AG09309 (cell line): ENCODE measurements around the gene PTPRE.
A peak's percentile ranks its signal among the peaks of the same experiment; 100 is the strongest.

Source experiments
- DNase-seq: peaks from one replicate; pipeline ENCODE4 v3.0.0-alpha.2; 2010; ENCODE audit warnings: low read depth
- H3K4me3 ChIP-seq: 2 replicates; pipeline ENCODE4 v1.5.1; 2011; ENCODE audit warnings: mild to moderate bottlenecking, low read depth, low read length, moderate library complexity; ENCODE audit not compliant: control insufficient read depth
- CTCF ChIP-seq: IDR thresholded peaks from 2 replicates; pipeline ENCODE4 v1.5.1; 2011; ENCODE audit warnings: mild to moderate bottlenecking, low read depth, low read length, inconsistent platforms; ENCODE audit not compliant: insufficient read depth, control insufficient read depth; ENCODE audit errors: missing control alignments

PTPRE gene

GRCh38 chr10:128130051-128130450 is 223.1 kb downstream of the PTPRE start:
- DNase-seq, result peak; percentile 2
- no peak overlapping the region for H3K4me3 ChIP-seq
- TF ChIP-seq CTCF, result no peak
